Erythroblast (primary cell): ENCODE results near the gene RBPJL.

Source experiments
- GATA1 ChIP-seq: IDR thresholded peaks from 2 replicates; pipeline ENCODE4 v1.6.1; 2011; ENCODE audit warnings: low read depth, mild to moderate bottlenecking, control low read depth, low read length, moderate library complexity
- POLR2A ChIP-seq: IDR thresholded peaks from 2 replicates; pipeline ENCODE4 v1.6.1; 2011; ENCODE audit warnings: mild to moderate bottlenecking, low read length

- no peak for TF ChIP-seq POLR2A
- no peak for TF ChIP-seq GATA1
These were observed 48.0 kb upstream of the RBPJL start for GRCh38 chr20:45258664-45259063.
